BE2C (cell line): ENCODE data around the gene LILRB3.
"Not testable (repeated sequence)": the region's sequence is repeated elsewhere in the genome, so short reads cannot be mapped to it uniquely, and the experiment has no call there.

ENCODE experiments used
- DNase-seq: peaks from one replicate; pipeline ENCODE4 v3.0.0-alpha.2; 2020
- H3K27me3 ChIP-seq: fragments of 250-450 bp; sonication (Bioruptor Pico); 2 replicates; pipeline ENCODE4 v1.5.1; 2020; ENCODE audit warnings: mild to moderate bottlenecking
- H3K36me3 ChIP-seq: fragments of 250-450 bp; sonication (Bioruptor Pico); 2 replicates; pipeline ENCODE4 v1.5.1; 2020; ENCODE audit warnings: mild to moderate bottlenecking
- H3K4me1 ChIP-seq: fragments of 250-450 bp; sonication (Bioruptor Pico); 2 replicates; pipeline ENCODE4 v1.5.1; 2020
- H3K4me3 ChIP-seq: 2 replicates; pipeline ENCODE4 v1.5.1; 2011; ENCODE audit warnings: low read depth, low read length
- H3K9me3 ChIP-seq: fragments of 250-450 bp; sonication (Bioruptor Pico); 2 replicates; pipeline ENCODE4 v1.5.1; 2020
- CTCF ChIP-seq: IDR thresholded peaks from 2 replicates; pipeline ENCODE4 v1.5.1; 2012; ENCODE audit warnings: mild to moderate bottlenecking, low read depth, low read length

Gene LILRB3

GRCh38 chr19:54178581-54179261, 44.1 kb downstream of the LILRB3 start:
- H3K4me1 ChIP-seq = peaks cover 4% of the 10 kb centered on the region; the same call in 1 of the 2 replicates
- no peaks in the 10 kb centered on the region; the same call in 1 of the 2 replicates for H3K27me3 ChIP-seq
- TF ChIP-seq CTCF = no peak
- peak; percentile 57 for DNase-seq
- H3K4me3 ChIP-seq = no peak overlapping the region
- H3K9me3 ChIP-seq = no peaks in the 10 kb centered on the region
- no peaks in the 10 kb centered on the region for H3K36me3 ChIP-seq

GRCh38 chr19:54173951-54174834, 48.6 kb downstream of the LILRB3 start:
- no peak for DNase-seq
- TF ChIP-seq CTCF = no peak
- H3K36me3 ChIP-seq = no peaks in the 10 kb centered on the region
- H3K27me3 ChIP-seq = peaks cover 9% of the 10 kb centered on the region; the same call in 1 of the 2 replicates
- H3K4me3 ChIP-seq = no peak overlapping the region
- no peaks in the 10 kb centered on the region for H3K9me3 ChIP-seq
- H3K4me1 ChIP-seq = no peaks in the 10 kb centered on the region

GRCh38 chr19:54173359-54173699, 49.5 kb downstream of the LILRB3 start:
- Histone ChIP-seq H3K4me3 (no peak overlapping the region), H3K27me3 (peaks cover 9% of the 10 kb centered on the region; the same call in 1 of the 2 replicates), H3K4me1 (no peaks in the 10 kb centered on the region), H3K9me3 (no peaks in the 10 kb centered on the region), H3K36me3 (no peaks in the 10 kb centered on the region)
- no peak for DNase-seq
- TF ChIP-seq CTCF = no peak

GRCh38 chr19:54172471-54173358, 50.1 kb downstream of the LILRB3 start, which contains the start of gene TMC4:
Gene TMC4, minus strand, starts transcription at chr19:54173160. Its CDS starts 43 bp downstream, at chr19:54173117.
- H3K4me3 ChIP-seq = no peak within 1 kb of the TSS

GRCh38 chr19:54171736-54172431, 50.9 kb downstream of the LILRB3 start:
- not testable (repeated sequence) for H3K36me3 ChIP-seq, H3K4me1 ChIP-seq, H3K4me3 ChIP-seq, H3K27me3 ChIP-seq, DNase-seq, H3K9me3 ChIP-seq

More at GRCh38 chr19:54172471-54173358, 50.1 kb downstream of the LILRB3 start, which contains the start of gene TMC4:
- no peak for TF ChIP-seq CTCF
- no peak for DNase-seq
- no peaks in the 10 kb centered on the region for H3K9me3 ChIP-seq
- no peaks in the 10 kb centered on the region for H3K36me3 ChIP-seq
- H3K27me3 ChIP-seq = peaks cover 9% of the 10 kb centered on the region; the same call in 1 of the 2 replicates
- H3K4me1 ChIP-seq = no peaks in the 10 kb centered on the region
